Embryonic facial prominence (tissue), 1 donor: ENCODE data around the gene TH.
"Not testable (repeated sequence)": the region's sequence is repeated elsewhere in the genome, so short reads cannot be mapped to it uniquely, and the experiment has no call there.

Experiments
- DNase-seq: peaks from one replicate; pipeline ENCODE4 v3.0.0-alpha.2; 2016; ENCODE audit errors: extremely low spot score

Gene TH

GRCh38 chr11:2195756-2196088 lies 24.1 kb upstream of the TH start:
- DNase-seq = no peak

- no peak for DNase-seq
These were observed 23.5 kb upstream of the TH start for GRCh38 chr11:2194877-2195755.

- DNase-seq = not testable (repeated sequence)
These were observed 22.4 kb upstream of the TH start for GRCh38 chr11:2193888-2194595.

DNA sequence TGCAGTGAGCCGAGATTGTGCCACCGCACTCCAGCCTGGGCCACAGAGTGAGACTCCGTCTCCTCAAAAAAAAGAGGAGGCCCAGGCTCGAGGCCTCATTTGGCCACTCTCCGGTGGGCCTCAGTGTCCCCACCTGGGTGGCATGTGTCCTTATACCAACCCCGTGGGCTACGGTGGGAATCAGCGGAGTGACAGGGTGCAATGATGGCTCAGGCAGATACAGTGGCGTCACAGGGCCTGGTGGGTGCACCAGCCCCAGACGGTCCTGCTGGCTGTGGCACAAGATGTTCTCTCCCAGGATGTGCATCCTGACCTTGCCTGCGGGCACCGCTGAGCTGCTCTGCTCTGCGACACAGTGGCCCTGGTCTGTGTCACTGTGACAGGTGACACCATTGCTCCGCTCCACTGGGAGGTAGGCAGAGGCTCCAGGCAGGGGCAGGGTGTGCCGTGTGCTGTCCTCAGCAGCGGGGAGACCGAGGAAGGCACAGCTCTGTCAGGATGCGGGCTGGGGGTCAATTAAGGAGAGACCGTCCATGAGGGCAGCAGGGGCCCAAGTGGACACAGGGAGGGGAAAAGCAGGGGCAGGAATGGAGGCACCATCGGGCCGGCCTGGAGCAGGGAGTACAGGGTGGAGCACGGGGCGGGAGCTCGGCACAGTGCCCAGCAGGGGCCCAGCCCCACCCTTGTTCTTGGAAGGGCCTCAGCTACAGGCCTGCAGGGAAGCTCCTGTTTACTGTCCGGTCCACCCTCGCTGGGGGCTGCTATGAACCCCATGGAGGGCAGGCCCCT lies 21.7 kb upstream of the TH start:
- DNase-seq = no peak

GRCh38 chr11:2192435-2192834 lies 20.8 kb upstream of the TH start:
- DNase-seq = no peak

GRCh38 chr11:2191883-2192282 lies 20.3 kb upstream of the TH start:
- no peak for DNase-seq

- no peak for DNase-seq
These were observed 19.2 kb upstream of the TH start for GRCh38 chr11:2190657-2191471.

DNA sequence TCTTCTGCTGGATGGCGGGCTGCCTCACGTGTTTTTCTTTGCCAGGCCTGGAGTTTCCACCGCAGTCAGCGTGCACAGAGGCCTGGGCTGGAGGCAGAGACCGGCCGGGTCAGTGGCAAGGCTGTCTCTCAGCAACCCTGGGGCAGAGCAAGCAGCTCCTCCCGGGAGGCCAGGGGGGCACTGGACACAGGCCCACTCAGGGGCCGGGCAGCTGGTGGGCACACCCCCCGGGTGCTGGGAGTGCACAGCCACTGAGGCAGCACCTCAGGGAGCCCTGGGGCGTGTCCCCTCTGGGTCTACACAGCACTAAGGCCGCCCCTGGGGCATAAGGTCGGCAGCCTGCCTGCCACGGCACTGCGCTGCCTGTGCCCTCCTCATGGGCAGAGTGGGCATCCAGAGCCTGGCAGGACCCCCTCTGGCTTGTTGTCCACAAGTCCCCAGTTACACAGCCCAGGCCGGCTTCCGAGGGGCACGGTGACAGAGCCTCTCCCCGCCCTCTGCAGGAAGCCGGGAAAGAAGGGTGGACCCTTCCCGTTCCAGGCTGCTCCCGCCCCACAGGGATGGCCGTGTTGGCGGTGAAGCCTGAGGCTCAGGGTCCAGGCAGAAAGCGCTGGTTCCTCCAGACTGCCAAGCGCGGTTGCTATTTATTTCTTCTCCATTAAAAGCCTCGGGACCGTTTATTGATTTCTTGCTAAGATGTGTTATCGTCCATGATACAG lies 18.5 kb upstream of the TH start:
- no peak for DNase-seq

GRCh38 chr11:2188745-2189144 lies 17.1 kb upstream of the TH start:
- no peak for DNase-seq

DNA sequence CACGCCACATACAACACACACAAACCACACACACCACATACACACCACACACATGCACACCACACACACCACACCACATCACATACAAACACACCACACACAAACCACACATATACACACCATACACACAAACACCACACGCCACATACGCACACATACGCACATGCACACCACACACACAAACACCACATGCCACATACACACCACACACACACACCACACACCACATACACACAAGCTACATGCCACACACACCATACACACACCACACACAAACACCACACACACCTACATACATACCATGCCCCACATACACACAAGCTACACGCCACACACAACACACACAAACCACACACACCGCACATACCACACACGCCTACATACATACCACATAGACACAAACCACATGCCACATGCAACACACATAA lies 15.7 kb upstream of the TH start:
- DNase-seq = no peak

DNA sequence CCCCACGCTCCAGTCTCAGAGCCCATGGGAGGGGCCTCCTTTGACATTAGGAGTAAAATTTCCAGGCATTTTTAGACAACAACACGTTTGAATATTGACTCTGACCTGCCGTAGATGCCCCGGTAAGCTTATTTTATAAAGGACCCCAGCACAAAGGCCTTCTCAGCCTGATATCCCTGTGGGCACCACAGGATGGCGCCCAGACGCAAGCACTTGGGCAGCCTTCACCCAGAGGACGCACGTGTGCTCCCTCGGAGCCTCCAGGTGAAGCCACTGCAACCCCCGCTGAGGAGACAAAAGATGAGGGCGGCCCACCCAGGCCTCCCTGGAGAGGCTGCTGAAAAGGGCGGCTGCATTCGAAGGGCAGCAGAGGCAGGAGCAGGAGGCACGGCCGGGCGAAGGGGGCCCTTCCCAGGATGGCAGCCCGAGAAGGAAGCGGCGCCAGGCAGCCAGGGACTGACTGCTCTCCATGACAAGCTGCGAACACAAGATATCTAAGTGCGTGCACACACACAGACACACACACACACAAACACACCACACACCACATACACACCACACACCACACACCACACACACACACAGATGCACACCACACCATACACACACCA lies 15.2 kb upstream of the TH start:
- no peak for DNase-seq

DNA sequence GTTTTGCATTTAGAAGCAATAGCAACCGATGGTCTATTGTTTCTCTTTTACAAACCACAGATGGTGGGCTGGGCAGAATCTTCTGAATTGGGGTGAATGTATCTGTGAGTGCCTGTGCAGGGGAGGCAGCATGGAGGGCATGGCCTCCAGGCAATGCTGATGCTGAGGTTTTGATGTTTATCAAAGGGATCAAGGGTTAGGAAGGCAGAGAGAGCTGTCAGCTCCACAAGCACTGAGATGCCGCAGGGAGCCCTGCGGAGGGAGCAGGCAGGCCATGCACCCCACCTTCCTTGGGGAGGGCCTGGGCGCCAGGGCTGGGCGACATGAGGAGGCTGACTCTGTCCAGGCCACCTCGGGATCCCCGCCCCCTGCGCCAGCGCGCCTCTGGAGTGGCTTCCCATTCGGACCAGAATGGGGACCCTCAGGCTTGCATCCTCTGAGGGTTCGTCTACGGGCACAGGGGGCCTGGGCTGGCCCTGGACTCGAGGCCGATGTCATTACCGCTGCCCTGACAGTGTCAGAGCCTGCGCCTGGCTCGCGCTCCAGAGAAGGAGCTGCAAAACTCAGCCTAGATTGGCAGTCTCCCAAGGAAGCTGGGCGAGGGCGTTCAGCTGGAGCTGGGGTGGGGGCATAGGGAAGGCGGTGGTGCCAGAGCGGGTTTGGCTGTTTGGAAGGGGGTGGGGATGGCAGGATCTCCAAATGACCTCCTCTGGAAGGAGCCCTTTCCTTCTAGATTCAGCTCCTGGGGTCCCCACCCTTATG lies 13.9 kb upstream of the TH start:
- DNase-seq = no peak

DNA sequence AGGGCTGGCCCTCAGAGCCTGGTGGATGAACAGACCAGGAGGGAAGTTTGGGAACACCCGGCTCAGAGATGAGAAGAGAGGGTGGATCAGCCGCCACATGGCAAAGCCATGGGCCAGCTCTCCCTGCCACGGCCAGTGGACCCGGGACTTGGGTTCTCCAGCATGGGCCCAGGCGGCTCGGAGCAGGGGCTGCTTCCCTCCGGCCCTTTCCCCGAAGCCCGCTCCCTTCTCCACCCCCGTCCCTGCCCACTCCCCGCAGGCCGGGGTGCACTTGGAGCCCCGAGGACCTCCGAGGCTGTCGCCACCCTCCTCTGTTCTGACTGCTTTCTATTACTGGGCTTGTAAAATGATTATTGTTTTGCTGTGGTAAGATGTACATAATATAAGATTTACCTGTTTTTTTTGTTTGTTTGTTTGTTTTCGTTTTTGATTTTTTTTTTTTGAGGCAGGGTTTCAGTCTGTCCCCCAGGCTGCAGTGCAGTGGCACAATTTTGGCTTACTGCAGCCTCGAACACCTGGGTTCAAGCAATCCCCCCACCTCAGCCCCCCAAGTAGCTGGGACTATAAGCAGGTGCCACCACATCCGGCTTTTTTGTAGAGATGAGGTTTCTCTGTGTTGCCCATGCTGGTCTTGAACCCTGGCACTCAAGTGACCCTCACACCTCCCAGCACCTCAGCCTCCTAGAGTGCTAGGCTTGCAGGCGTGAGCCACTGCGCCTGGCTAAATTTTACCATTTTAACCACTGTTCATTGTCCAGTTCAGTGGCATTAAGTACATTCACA lies 11.3 kb upstream of the TH start:
- DNase-seq = no peak

DNA sequence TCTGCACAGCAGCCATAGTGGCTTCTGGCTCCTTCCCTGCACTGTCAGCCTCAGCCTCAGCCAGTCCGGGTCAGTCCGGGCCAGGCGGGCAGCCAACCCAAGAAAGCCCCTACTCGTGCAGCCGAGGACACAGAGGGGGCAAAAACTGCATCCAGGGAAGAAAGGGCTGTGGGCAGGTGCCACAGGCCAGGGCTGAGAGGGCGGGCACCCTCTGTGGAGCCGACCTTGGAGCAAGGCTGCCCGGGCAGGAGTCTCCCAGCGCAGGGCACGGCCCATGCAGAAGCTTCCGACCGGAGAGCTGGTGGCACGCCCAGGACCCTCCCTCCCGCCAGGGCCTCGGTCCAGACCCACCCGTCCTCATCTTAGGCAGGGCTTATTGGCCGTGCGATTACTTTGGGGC lies 10.5 kb upstream of the TH start:
- no peak for DNase-seq

DNA sequence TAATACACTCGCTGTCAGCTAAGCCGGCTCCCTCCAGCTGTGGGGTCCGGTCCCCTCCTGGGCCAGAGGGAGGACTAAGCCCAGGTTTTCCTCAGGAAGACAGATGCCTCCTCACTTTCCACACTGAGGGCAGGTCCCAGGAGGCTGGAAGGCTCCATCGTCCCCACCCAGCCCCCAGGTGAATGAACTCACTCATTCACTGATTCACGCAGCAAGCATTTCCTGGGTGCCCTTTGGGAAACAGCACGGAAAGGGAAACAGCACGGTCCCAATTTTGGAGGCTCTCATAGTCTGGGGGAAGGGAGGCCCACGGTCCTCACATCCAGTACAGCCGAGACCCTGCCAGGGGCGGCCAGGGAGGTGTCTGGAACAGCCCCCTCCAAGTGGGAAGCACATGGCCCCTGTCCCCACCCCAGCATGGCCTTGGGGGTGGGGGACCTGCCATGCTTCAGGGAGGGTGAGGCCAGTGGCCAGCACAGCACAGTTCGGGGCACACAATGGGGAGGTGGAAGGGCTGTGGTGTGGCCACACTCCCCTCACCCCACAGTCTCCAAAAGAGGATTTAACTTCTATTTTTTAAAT lies 9.3 kb upstream of the TH start:
- no peak for DNase-seq

DNA sequence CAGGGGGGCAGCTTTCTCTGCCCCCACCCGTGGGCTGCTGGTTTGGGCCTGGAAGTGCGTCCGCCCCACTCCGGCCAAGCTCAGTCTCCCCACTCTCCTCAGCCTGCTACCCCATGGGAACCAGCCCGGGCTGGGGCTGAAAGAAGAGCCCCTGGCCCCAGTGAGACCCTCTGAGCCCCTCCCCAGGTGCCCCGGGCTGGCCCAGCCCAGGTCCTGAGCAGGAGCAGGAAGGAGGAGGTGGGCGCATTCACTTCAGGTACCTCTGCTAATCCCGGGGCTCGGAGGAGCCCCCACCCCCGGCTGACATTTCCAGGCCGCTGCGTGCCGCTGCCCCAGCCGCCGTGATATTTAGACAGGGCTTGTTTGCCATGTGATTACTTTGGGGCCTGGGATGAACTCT lies 8.7 kb upstream of the TH start:
- no peak for DNase-seq

DNA sequence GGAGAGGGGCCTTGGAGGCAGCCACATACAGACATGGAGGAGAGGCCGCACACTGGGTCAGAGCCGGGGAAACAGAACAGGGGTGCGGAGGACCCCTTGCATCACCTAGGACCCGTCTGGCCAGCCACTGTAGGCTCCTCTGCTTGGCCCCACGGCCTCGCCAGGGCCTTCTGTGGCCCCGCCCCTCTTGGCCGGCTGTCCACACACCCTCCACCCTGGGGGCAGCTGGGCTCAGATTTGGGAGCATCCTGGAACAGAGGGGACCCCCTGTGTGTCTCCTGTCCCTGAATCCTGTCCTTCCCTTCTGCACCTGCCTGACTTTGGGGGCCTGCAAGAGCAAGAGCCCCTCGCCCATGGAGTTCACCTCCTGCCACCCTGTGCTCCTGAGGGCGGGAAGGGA lies 7.9 kb upstream of the TH start:
- DNase-seq = no peak

- no peak for DNase-seq
These were observed 7.4 kb upstream of the TH start for GRCh38 chr11:2178906-2179494.
